Measurements from ENCODE around the gene ERLIN1.

ERLIN1 gene

GRCh38 chr10:100173035-100173434 lies 12.8 kb downstream of the ERLIN1 start:
- no peak overlapping the region for H3K4me3 ChIP-seq (ENCODE audit: low read length)
- no peak for DNase-seq (ENCODE audit: low read depth)
- TF ChIP-seq CTCF (conservative IDR thresholded peaks at IDR 0.05; ENCODE audit: low read length), result no peak

GRCh38 chr10:100172349-100172748 lies 13.5 kb downstream of the ERLIN1 start:
- no peak for DNase-seq (ENCODE audit: low read depth)
- TF ChIP-seq CTCF (conservative IDR thresholded peaks at IDR 0.05; ENCODE audit: low read length), result no peak
- no peak overlapping the region for H3K4me3 ChIP-seq (ENCODE audit: low read length)

GRCh38 chr10:100168313-100168643 lies 17.6 kb downstream of the ERLIN1 start:
- H3K4me3 ChIP-seq (ENCODE audit: low read length), result no peak overlapping the region
- no peak for TF ChIP-seq CTCF (conservative IDR thresholded peaks at IDR 0.05; ENCODE audit: low read length)
- no peak for DNase-seq (ENCODE audit: low read depth)

GRCh38 chr10:100167553-100168312 lies 18.1 kb downstream of the ERLIN1 start:
- DNase-seq (ENCODE audit: low read depth), result no peak
- no peak overlapping the region for H3K4me3 ChIP-seq (ENCODE audit: low read length)
- TF ChIP-seq CTCF (conservative IDR thresholded peaks at IDR 0.05; ENCODE audit: low read length), result no peak

GRCh38 chr10:100163704-100164621 lies 21.9 kb downstream of the ERLIN1 start:
- no peak for TF ChIP-seq CTCF (conservative IDR thresholded peaks at IDR 0.05; ENCODE audit: low read length)
- no peak overlapping the region for H3K4me3 ChIP-seq (ENCODE audit: low read length)
- no peak for DNase-seq (ENCODE audit: low read depth)

- H3K4me3 ChIP-seq (ENCODE audit: low read length), result no peak overlapping the region
- TF ChIP-seq CTCF (conservative IDR thresholded peaks at IDR 0.05; ENCODE audit: low read length), result no peak
- DNase-seq (ENCODE audit: low read depth), result no peak
Measured at GRCh38 chr10:100162696-100163095, 23.1 kb downstream of the ERLIN1 start.

Measured in AG10803 (cell line).